HG03060 (cell line): Measurements from ENCODE around the gene SLC48A1.
A peak's percentile ranks its signal among the peaks of the same experiment; 100 is the strongest.

Experiments
- ATAC-seq: cut with Tn5 transposase; IDR thresholded peaks from one replicate; pipeline ENCODE4 v1.9.1; 2021; ENCODE audit warnings: low read depth, moderate number of reproducible peaks; ENCODE audit not compliant: unreplicated experiment

The SLC48A1 gene

DNA sequence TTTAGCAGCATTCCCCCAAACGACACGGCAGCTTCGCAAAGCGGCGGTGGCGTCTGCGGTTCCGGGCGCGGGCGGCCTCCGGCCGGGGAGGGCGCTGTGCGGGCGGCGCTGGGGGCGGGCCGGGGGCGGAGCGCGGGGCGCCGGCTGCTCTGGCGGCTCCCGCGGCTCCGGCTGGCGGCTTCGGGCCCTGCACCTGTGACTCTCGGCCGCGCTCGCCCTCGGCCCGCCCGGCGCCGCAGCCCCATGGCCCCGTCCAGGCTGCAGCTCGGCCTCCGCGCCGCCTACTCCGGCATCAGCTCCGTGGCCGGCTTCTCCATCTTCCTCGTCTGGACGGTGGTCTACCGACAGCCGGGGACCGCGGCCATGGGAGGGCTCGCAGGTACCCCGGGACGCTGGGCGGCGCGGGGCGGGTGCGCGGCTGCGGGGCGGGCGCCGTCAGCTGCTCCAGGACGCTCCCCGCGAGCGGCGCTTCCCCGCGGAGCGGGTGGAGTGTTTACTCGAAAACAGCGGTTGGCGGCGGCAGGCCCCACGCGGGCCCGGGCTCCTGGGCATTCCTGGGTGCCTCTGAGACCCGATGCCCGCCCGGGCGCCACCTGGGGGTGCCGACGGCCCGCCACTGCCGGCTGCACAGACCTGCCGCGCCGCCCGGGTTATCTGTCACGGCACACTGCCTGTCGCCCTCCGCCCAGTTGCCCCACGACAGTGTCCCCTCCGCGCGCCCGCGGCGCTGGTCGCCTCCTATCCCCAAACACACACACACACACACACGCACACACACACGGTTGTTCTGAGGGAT, at the start of gene SLC48A1:
SLC48A1 (plus strand) TSS at position 177 of the 796 bp plus-strand sequence; CDS start at position 244, 67 bp downstream.
- no peak for ATAC-seq

DNA sequence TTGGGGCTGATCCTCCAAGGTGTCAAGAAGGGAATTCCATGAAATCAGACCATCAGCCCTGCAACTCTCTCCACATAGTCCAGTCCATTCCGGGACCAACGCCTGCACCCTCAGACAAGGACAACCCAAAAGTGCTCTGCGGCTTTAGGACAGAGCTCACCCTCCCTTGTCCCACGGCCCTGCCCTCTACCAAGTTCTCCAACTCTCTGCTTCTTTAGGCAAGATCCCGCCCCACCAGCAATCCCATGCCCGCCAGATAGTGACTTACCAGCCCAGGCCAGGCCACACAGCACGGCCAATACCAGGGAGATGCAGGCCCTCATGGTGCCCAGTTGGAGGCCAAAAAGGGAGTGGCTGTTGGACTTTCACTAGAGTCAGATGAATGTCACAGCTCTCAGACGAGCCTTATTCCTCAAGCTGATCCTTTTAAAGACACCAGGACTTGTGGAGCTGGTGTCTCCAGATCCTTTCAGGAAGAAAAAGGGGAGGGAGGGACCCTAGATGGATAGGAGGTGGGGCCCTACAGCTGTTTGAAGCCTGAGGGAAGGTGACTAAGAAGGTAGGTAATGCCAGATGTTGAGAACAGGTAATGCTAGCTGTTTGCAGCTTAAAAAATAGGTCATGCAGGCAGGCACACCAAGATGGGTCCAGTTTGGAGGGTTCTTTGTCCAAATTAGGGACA, 47.8 kb upstream of the SLC48A1 start, which contains the start of gene ENDOU:
ENDOU (minus strand) TSS at position 400 of the 682 bp plus-strand sequence; CDS start at position 323, 77 bp downstream.
- ATAC-seq = no peak

DNA sequence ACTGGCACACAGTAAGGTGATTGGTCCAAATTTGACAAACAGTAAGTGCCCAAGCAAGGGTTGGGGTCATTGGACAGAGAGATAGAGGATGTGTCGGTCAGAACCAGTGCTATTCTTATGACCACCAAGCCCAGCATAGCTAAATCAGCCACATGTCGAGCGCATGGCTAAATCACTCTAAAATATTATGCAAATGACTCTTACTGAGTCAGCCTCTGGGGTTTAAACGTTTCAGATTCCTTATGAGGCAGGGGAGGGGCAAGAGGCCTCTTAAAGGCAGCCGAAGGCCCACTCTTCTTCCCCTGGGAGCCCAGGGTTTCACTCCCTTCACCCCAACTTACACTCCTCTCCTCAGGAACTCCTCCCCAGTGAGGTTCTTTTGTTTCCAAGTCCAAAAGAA, 47.1 kb upstream of the SLC48A1 start:
- ATAC-seq = peak; percentile 78

DNA sequence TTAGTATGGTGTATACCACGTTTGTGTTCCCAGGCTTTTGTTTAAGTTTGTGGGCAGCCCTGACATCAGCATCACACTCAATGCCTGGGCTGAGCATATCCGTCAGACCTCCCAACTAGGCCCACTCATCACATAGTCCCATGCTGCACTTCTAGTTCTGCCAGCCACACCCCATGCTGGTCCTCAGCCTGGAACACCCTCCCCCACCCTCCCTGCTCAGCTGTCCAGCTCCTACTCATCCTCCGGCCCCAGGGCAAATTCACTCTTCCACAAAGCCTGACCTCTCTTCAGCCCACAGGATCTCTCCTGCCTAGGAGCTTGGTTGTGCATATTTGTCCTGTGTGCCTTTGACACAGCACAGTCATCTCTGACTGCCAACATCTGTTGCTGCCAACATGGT, 43.8 kb upstream of the SLC48A1 start:
- no peak for ATAC-seq

DNA sequence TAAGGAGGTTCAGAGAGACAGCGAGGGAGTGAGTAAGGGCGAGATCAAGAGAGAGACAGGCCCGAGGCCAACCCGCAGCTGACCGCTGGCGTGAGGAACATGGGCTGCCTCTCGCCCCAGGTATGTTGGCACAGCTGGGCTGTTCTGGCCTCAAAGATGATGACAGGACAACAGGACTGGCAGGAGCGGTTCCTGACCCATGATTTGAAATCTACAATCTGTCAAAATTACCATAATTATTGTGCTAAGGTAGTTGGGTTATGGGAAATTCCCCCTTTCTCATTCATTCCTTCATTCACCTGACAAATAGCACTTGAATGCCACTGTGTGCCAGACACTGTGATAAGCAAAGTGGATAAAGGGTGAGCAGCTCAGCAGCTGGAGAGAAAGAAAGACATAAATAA, 42.7 kb upstream of the SLC48A1 start:
- no peak for ATAC-seq

DNA sequence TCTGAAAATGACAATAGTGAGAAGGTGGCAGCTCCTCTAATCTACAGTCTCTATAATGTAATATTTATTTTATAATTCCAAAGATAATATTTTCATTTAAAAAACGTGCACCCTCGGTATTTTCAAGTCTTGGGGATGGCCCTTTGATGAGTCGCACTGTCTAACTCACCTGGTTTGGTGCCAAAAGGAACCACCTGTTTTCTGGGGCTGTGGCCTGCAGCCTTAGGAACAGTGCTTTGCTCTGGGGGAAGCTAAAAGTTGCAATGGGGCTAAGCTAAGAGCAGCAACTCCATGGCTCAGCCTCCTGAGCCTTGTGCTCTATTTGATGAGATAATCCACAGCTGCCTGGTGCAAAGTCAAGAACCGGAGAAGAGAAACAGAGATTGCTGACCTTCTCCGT, 41.3 kb upstream of the SLC48A1 start:
- ATAC-seq = no peak

DNA sequence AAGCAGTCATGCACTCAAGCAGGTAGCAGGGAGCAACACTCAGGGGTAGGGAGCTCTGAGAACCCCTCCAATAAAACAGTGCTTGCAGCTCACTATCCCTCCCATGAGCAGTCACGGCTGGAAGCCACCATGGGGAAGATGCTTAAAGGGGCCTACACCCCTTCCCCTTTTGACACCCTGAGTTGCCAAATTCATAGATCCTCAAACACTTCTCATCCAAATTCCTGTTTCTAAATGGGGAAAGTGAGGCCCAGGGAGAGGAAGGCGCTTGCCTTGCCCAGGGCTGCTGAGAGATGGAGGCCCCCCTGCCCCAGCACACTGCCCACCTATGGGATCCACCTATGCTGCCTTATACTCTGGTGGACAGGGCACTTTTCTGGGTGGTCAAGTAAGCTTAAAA, 40.5 kb upstream of the SLC48A1 start:
- ATAC-seq = no peak

DNA sequence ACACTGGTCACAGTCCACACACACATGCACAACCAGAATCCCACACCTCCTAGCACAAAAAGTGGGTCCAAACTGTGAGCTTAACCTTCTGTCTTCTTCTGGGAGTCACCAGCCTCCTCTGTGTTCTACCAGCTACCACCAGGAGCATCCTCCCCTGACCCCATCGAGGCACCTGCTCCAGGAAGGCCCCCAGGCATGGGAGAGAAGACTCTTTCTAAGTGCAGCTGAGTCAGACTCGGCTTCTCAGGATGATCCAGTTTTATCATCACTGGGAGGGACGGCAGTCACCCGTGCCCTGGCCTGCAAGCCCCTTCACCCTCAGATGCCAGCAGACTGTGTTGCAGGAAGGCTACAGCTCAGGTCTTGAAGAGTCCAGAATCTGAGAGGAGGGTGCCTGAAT, 39.9 kb upstream of the SLC48A1 start:
- ATAC-seq = no peak

DNA sequence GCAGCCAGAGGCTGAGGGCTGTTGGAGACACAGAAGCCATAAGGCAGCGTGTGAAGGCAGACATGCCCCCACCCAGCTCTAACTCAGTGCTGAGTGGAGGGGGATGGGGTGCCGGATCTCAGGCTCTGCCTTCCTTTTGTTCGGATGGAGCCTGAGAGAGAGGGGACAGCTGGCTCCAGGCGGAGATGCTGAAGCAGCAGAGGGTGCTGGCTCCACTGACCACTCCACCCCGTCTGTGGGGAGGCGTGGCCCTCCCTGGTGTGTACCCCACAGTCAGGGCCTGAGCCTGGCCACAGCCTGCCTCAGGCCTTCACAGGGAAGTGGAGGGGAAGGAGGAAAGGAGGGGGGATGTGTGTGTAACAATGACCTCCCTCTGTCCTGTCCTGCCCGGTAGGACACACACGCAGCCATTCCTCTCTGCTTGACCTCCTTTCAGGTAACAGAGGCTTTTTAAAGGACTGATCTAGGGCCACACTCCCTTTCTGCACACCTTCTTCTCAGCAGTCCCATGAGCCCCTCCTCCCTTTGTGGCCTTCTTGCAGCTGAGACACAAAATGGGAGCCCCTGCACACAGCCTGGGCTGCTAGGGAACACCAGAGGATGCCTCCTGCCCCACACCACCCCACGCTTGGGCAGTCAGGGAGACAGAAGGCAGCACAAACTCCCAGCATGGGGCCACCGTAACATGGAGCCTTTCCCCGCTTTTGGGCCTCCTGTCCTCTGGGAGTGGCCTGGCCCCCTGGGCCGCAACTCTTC, 38.1 kb upstream of the SLC48A1 start:
- no peak for ATAC-seq

DNA sequence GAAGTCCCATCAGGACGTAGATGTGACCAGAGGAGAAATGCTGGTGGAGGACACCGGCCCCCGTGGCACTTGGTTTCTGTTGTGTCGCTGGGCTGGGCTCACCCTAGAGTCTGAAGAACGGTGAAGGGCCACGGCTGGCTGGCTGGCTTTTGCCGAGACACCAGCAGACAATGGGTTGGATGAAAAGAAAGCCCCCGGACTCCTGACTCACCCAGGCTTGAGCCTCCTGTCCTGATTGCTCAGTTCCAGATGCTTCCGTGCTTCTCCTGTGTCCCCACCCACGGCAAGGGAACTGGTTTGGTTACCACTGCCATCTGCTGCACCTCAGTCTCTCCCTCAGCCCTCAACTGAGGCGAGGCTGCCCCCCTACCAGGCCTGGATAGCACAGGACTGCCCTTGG, 37.4 kb upstream of the SLC48A1 start:
- ATAC-seq = no peak

DNA sequence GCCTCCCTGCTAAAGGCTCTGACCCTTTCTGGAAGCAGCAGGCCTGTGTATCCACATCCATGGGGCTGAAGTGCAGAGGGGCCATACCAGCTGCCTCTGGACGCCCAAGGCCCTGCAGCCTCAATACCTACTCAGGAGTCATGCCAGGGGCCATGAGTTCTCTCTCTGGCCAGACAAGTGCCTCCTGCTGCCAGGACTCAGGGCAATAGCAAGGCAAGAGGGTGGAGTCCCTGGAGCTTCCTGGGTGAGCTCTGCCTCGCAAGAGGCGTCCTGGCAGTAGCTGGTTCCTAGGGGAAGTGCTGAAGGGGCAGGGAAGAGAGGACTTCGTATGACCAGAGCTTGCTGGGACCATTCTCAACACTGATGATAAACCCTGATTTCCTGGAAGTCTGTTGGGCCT, 36.8 kb upstream of the SLC48A1 start:
- ATAC-seq = no peak

DNA sequence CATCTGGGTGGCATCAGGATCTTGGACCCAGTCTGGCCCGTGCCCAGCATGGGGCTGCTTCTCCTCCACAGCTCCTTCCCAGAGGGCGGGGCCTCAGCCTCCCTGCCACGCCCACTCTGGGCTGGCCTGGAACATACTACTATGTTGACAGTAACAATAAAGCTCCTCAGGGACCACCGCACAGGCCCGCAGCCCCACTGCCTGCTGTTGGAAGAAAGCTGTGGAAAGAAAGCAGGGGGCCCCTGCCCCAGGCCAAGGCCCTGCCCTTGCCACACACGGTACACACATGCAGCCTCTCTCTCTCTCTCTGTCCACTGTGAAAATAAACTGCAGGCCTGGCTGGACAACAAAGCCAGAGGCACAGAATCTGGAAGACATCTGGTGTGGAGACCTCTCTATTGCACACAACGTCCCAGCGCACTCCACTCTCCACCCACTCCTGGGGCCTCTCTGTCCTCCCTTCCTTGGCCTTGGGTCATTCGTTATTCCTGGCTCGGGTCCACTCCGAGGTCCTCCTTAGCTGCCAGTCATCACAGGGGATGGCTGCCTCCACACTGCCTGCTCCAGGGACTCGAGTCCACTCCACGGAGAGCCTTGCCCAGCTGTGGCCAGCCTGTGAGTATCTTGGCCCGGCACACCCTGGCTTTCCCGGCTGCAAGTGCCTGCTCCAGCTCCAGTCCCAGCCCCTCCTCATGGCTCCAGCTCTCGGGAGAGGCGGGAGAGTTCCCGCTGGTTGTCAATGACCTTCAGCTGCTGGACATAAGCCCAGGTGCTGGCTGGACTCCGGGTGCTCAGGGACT, 36.0 kb upstream of the SLC48A1 start:
- no peak for ATAC-seq

DNA sequence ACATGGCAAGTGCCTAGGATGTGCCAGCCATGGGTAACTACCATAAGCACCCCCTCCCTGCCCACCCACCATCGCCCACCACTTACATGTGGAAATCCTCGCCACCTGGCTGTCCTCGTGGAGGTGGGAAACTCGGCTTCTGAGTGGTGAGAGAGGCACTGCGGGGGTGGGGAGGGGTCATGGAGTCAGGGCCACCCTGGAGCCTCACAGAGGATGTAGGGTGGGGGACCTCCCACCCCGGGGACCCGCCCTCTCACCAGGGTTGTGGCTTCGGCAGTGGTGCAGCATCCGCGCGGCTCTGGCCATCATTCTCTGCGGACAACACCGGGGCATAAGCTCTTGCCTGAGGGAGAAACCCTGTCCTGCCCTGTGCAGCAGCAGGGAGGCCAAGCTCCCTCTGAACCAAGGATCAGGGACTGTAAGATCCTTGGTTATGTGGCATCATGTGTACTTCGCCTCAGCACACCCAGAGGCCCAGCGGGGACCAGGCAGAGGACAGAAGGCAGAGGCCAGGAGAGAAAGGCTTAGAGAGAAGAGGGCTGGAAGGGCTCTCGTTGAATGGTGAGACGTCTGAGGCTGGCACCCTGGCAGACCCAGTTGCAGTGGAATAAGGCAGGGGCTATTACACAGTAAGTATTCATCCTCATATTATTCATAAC, 35.0 kb upstream of the SLC48A1 start:
- ATAC-seq = no peak

DNA sequence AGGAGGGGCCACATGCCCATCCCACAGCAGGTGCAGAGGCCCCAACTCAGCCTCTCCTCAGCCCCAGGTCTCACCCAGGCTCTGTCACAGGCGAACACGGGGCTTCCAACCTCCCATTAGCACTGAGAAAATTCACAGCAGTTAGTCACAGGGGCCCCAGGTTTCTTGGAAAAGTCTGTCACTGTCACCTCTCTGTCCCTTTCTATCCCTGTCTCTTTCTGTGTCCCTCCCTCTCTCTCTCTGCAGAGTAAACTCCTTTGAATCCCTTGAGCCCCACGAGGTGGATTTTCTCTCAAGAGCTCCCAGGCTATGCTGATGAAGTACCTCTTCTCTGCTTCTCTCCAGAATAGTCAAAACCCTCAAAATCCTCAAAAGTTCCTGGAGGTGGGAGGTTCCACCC, 33.7 kb upstream of the SLC48A1 start:
- no peak for ATAC-seq

DNA sequence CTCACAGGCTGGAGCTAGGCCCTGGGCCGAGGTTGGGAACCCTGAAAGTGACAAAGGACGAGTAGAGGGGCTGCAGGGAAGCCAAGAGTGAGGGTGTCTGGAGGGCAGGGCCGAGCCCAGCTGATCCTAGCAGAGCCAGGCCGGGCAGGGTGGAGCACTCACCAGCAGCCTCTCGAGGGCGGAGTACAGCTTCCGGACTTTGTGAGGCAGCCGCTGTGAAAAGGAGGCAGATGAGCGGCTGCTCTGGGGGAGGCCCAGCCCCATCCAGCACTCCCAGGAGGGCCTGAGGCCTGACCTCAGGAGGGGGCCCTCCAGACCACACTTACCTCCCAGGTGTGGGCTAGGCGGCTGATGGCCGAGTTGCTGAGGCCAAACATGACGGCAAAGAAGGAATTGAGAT, 33.1 kb upstream of the SLC48A1 start:
- peak; percentile 25 for ATAC-seq

DNA sequence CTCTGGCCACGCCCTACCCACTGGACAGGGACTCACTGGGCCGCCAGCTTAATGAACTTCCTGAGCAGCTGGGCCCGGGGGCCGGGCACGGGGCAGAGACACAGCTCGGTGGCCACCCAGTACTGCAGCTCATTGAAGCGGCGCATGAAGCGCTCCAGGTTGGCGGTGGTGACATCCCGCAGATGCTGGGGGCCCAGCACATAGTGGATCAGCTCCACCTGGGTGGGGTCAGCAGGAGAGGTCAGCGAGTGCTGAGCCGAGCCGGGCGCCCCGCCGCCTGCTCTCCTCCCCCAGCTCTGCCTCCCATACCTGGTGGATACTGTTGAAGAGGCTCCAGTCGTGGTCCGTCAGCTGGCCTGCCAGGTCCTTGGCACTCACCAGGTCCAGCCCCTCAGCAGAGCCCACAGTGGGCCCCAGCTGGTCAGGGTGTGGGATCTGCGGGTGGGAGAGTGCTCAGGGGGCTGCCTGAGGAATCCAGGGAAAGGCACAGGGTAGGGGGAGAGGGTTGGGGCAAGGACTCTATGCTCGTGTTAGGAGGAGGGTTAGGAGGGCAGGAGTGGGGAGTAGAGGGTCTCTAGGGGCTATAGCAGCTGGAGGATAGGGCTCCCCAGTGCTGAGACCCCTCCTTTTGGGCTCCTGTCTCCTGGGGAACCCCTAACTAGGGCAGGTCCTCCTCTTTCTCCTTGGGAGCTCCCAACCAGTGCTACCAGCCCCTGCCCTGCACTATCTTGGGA, 32.3 kb upstream of the SLC48A1 start:
- ATAC-seq = peak; percentile 31

DNA sequence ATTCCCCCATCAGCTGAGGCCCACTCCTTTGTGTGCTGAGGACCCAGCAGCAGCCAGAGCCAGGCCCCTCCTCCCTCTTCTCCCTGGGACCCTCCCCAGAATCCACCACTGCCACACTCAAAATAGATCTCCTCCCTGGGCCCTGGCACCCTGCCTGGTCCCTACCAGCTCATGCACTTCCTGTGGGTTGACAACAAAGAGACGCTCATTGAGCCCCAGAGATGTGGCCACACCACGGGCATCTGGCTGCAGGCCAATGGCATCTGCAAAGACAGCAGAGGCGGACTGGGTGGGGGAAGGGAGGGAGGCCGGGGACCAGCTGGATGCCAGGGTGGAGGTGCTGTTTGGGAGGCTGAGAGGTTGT, 31.7 kb upstream of the SLC48A1 start:
- ATAC-seq = no peak

DNA sequence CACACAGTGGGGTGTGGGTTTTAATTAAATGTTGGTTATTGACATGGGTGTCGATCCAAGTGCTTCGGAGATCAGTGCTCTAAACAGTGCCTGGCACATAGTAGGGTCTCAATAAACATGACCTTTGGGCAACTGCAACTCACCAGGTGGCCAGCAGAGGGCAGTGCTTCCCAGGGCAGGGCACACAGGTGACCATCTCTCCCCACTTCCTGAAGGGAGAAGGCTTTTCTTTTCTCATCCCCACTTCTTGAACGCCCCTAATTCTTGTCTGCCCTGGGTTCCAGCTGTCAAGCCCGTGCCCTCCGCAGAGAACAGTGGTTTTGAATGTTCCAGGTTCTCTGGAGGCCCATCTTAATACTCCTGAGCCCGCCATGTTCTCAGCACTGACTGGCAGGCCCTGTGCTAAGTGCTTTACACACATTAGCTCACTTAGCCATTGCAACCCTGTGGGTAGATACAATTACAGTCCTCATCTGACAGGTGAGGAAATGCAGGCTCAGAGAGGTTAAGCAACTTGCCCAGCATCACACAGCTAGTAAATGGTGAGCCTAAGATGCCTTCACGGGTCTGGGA, 30.7 kb upstream of the SLC48A1 start:
- ATAC-seq = no peak

DNA sequence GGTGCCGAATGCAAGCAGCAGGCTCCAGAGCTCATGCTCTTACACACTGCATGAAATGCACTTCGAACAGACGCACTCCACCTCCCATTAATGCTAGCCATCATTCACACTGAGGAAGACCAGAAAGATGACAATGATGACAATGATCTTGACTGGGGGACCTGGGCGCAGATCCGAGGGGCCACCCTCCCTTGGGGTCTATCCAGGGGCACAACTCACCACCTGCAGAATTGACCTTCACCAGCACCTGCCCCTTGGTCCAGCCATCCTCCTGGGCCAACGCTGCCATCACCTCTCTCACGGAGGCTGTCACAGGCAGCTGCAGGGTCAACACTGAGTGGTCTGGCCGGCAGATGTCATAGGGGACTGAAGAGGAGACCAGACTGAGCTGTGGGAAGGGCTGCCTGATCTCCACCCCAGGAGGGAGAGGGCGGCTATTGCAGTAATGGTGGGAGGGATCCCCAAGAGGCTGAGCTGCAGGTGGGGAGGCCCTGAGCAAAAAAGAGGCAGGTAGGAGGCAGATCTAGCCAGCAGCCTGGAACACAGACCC, 29.7 kb upstream of the SLC48A1 start:
- ATAC-seq = no peak
